Central memory CD4-positive, alpha-beta T cell (primary cell): ENCODE measurements around the gene COL10A1.

Experiments used
- DNase-seq: peaks from one replicate; pipeline ENCODE4 v3.0.0; 2022
- total RNA-seq, 3 experiments: gene quantifications; one replicate each; lab custom pipeline; 2026; lab: John Stamatoyannopoulos, UW

Gene COL10A1
- total RNA-seq, result 0 reads per million in 3 experiments

GRCh38 chr6:116126032-116126431 is at the start of gene COL10A1:
Gene COL10A1, minus strand, starts transcription at chr6:116126132. Its CDS starts 640 bp downstream, at chr6:116125492.
- DNase-seq, result no peak

- DNase-seq, result no peak
Measured at GRCh38 chr6:116175344-116175743, 49.4 kb upstream of the COL10A1 start.

GRCh38 chr6:116173928-116174327 is 48.0 kb upstream of the COL10A1 start:
- DNase-seq, result no peak

DNA sequence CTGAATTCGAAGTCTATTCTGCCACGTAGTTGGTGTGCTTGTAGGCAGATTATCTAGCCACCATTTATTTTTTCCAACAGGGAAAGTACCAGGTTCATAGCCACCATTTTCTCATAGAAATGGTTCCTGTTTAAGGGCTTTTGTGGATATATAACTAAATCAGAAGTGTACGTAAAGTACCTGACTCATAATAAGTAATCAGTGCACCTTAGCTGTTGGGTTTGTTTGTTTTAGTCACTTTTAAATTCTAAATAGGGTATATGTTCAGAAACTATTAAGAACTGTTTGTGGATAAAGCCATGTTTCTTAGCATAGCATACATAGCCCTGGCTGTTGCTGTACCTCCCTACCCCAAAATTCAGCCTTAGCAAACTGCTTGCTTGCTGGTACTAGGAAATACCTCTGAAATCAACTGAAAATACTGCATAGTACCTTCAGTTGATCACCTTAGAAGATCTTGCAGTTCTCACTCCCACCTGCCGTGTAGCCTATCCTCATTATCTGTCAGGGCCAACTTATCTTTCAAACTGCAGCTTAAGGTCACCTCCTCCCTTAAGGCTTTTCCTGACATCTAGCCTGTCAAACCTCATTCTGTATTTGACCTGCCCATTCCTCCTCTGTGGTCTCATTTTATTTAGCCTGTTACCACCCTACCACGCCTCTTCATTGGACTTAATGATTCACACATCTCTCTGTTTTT is 44.6 kb upstream of the COL10A1 start:
- DNase-seq, result no peak

GRCh38 chr6:116169880-116170279 is 43.9 kb upstream of the COL10A1 start:
- no peak for DNase-seq

DNA sequence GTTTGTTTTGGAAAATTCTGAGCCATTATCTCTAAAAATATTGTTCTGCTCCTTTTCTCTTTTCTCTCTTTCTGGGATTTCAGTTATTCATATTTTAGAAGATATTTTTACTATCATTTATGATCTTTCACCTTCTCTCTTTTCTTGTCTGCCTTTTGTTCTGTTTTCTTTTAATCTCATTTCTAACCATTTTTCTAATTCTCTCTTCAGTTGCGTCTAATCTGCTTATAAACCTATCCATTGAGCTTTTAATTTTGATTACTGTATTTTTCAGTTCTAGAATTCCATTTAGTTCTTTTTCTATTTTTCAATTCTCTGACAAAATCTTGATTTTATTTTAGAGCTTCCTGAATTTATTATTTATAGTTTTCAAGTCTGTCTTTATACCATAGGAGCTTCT is 42.2 kb upstream of the COL10A1 start:
- no peak for DNase-seq

DNA sequence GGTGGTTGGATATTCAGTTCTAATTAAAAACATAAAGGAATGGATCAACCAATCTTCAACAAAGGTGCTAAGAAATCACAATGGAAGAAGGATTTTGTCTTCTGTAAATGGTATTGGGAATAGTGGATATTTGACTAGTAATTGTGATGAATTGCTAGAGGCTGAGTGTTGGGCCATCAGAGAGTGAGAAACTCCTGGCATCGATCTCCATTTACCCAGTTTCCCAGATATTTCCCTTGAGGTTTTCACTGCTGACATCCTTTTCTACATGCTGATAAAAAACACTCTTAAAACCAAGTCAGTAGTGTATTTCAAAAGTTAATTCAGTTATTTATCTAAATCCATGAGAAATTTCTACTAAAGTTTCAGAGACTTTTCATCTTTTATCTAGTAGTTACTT is 40.4 kb upstream of the COL10A1 start:
- no peak for DNase-seq

DNA sequence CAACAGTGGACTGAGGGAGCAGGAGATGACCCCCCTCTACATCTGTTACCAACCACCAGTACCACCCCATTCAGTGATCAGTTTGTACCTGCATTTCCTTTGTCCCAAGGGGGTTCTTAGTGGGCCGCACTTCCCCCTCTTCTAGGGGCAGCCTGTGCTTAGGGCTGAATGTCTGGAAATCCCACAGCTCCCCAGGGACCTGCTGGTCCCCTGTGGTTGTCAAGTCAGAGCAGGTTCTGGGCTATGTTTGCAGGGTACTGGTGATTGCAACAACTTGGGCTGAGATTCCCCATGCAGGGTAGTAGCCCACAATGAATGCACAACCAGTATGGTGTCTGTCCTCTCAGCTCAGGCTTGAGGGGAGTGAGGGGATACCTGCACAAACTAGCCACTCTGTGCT is 39.7 kb upstream of the COL10A1 start:
- DNase-seq, result no peak

GRCh38 chr6:116159782-116160524 is 34.0 kb upstream of the COL10A1 start:
- no peak for DNase-seq

GRCh38 chr6:116158641-116159040 is 32.7 kb upstream of the COL10A1 start:
- DNase-seq, result no peak

DNA sequence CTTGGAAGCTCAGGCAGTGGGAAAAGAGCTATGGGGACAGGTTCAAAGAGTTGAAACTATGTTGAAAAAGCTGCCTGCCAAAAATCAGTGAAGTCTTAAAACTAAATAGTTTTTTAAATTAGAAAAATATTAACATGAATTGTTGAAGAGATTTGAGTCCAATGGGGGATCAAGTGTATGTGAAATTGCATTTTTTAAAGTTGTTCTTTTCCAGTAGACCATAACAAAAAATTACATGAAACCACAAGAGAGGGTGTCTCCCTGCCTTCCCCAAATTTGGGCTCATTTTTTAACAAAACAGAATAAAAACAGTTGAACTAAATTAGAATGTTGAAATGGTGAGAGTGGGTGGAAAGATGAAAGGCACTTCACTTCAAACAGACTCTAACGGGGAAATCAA is 31.5 kb upstream of the COL10A1 start:
- no peak for DNase-seq

DNA sequence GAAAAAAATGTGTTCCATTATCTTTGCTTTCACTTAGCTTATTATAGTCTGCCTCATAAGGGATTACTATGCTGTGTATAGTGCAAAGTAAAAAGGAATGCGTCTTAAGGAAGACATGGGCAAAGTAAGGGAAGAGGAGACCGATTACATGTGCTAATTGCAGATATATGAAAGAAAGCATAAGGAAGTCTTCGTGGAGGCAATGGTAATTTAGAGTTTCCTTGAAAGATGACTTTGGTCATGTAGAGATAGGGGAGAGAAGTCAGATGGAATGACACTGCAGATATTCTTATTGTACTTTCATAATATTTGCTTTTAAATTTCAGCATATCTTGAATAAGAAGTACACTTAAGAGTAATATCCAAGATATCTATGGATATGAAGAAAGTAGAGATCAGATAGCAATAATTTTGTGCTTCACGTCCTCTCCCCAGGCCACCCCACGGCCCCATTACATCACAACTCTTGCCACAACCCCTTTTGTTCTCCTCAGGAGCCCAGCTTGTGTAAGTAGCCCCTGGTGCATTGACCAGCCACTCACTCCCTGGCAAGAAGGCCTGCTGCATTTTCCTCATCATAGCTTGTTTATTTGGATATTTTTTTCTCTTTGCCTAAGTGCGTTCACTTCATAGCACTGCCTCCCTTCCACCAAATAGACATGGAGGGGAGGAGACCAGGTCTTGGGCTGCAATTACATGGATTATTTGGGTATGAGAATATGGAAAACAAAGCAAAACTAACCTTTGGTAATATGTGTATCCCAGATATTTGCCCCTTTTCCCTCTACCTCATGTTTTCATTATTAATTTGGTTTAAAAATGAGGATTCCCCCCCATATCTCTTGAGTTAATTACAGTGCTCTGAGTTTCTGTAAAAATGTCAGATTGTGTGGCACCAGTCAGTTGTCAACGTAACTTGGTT is 30.7 kb upstream of the COL10A1 start:
- no peak for DNase-seq

- no peak for DNase-seq
Measured at GRCh38 chr6:116154887-116155286, 29.0 kb upstream of the COL10A1 start.

DNA sequence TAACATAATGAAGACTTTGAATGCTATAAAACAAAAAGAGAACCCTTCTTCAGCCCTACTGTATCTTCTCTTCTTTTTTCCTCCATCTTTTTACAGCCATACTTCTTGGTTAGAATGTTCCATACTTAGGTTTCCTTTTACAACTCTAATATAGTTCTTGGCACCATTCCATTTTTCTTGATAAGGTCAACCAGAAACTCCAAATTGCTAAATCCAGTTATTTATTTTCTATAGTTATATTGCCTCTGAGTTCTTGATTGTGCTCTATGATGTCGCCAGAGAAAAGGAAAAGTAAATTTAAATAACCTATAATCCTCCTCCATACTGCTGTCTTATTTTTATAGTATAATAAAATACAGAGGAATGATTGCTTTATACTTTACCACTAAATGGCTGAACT is 26.7 kb upstream of the COL10A1 start:
- DNase-seq, result no peak

GRCh38 chr6:116145803-116146675 is 20.1 kb upstream of the COL10A1 start:
- DNase-seq, result no peak

DNA sequence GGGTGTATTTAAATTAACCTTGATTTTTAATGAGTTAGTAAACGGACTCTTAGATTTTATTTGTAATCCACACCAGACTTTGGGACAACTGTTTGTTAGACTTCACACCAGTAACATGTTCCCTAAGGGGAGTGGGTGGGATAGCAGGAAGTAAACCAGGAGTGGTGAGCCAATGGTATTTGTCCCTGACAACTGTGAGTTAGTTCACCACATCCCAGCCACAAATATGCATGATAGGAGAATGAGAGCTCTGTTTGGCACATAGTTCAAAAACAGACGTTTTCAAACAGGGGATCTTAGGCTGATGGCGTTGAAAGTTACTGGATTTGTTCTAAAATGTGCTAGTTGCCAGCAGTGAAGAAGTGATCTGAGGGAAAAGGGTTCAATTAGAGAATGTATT is 18.7 kb upstream of the COL10A1 start:
- DNase-seq, result no peak

DNA sequence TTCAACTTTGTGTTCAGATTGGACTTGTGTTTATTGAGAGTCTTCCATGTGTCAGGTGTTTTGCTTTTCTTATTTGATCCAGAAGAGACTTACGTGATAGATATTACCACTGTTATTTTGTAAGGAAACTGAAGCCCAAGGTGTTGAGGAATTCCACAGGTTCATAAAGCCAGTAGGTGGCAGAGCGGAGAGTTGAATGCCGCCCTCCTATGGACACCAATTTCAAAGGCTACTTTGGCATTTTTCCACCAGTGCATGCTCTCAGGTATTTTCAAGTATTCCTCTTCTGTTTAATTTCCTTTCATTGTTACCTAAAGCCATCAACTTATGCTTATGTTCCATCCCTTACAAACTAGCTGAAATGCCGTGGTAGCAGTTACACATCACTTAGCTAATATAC is 14.0 kb upstream of the COL10A1 start:
- no peak for DNase-seq

DNA sequence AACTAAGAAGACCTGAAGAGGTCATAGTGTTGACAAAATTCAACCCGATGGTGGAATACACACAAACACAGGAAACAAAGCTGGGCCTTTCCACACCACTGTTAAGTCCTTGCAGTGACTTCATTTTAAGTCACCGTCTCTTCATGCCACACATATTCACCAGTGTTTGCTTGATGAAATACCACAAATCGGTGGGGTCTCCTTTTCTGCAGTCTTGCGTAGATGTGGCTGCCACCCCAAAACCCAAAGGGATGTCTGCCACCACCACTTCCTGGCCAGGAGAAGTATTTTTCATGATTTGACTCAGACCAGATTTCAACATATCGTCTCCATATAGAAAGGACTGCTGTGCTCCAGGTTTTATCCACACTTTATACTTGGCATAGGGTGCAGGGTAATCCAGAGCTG is 11.0 kb upstream of the COL10A1 start:
- peak; percentile 10 for DNase-seq

- no peak for DNase-seq
Measured at GRCh38 chr6:116136373-116136772, 10.4 kb upstream of the COL10A1 start.

- DNase-seq, result no peak
Measured at GRCh38 chr6:116133453-116133852, 7.5 kb upstream of the COL10A1 start.

- no peak for DNase-seq
Measured at GRCh38 chr6:116127771-116128493, 2.0 kb upstream of the COL10A1 start.

DNA sequence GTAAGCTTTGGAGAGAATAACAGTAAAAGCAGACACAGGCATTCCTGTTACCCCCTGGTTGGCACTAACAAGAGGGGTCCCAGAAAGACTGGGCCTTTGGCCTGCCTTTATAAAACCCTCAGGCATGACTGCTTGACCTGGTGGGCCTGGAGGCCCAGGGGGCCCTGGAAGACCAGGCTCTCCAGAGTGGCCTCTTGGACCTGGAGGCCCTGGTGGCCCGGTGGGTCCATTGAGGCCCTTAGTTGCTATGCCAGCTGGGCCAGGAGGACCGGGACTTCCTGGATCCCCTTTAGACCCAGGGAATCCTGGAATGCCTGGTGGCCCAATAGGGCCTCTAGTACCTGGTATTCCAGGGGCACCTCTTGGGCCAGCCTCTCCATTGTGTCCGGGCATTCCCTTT is 5.5 kb downstream of the COL10A1 start:
- no peak for DNase-seq
